OCI-LY7 (cell line): ENCODE data around the gene CSNK1D. TPM values are rescaled to one million over a fixed set of nuclear protein-coding genes. Genes with fewer than 3 reads are reported as not detected.

Experiments used
- BruUV-seq: library from RNA; stranded (reverse); fragments of 400-500 nt; replicated peaks from 2 replicates; lab custom pipeline; 2021; lab: Mats Ljungman, UMichigan
- CTCF ChIA-PET: fragments of 300-600 bp; sonication (Branson Sonifier 250); formaldehyde crosslinking; loops from one replicate; lab custom pipeline; 2022; ENCODE audit warnings: antibody characterized with exemption; ENCODE audit not compliant: unreplicated experiment; lab: Charles Lee
- POLR2A ChIA-PET: fragments of 300-600 bp; sonication (Branson Sonifier 250); formaldehyde crosslinking; loops from one replicate; lab custom pipeline; 2022; ENCODE audit warnings: antibody characterized with exemption; lab: Charles Lee
- DNase-seq: peaks from one replicate; pipeline ENCODE4 v3.0.0-alpha.2; 2015; ENCODE audit warnings: low spot score
- H2AFZ ChIP-seq: fragments of 200-600 bp; sonication (generic), shearing (Covaris generic); 2 replicates; pipeline ENCODE4 v1.6.1; 2014; ENCODE audit warnings: mild to moderate bottlenecking, antibody characterized with exemption, low read length, moderate library complexity
- H3K27ac ChIP-seq: fragments of 200-600 bp; sonication (generic); 2 replicates; pipeline ENCODE4 v1.5.1; 2014; ENCODE audit warnings: mixed run types, low read depth, mild to moderate bottlenecking, moderate library complexity, low read length, inconsistent platforms; ENCODE audit not compliant: poor library complexity, severe bottlenecking
- H3K36me3 ChIP-seq: fragments of 200-600 bp; sonication (generic); 2 replicates; pipeline ENCODE4 v1.6.1; 2014; ENCODE audit warnings: mild to moderate bottlenecking, antibody characterized with exemption, low read length, moderate library complexity, mixed read lengths; ENCODE audit not compliant: insufficient read depth
- H3K4me1 ChIP-seq: fragments of 200-600 bp; sonication (generic); 2 replicates; pipeline ENCODE4 v1.5.1; 2014; ENCODE audit warnings: mild to moderate bottlenecking, low read length; ENCODE audit not compliant: insufficient read depth, poor library complexity, severe bottlenecking
- H3K4me2 ChIP-seq: fragments of 200-600 bp; sonication (generic); 2 replicates; pipeline ENCODE4 v1.6.1; 2014; ENCODE audit warnings: mild to moderate bottlenecking, low read length
- H3K4me3 ChIP-seq: fragments of 200-600 bp; sonication (generic); 2 replicates; pipeline ENCODE4 v1.5.1; 2014; ENCODE audit warnings: mild to moderate bottlenecking, low read depth, low read length; ENCODE audit not compliant: poor library complexity, severe bottlenecking
- H3K79me2 ChIP-seq: fragments of 200-600 bp; sonication (generic); 2 replicates; pipeline ENCODE4 v1.6.1; 2016; ENCODE audit warnings: low read depth, mild to moderate bottlenecking, low read length, moderate library complexity, mixed read lengths; ENCODE audit not compliant: insufficient read depth
- H3K9me2 ChIP-seq: fragments of 200-600 bp; sonication (generic); 2 replicates; pipeline ENCODE4 v1.6.1; 2016; ENCODE audit warnings: mild to moderate bottlenecking, low read length, mixed read lengths; ENCODE audit not compliant: insufficient read depth
- H3K9me3 ChIP-seq: fragments of 200-600 bp; sonication (generic); 2 replicates; pipeline ENCODE4 v1.6.1; 2014; ENCODE audit warnings: mild to moderate bottlenecking, mixed run types, low read length, mixed read lengths
- H4K20me1 ChIP-seq: fragments of 200-600 bp; sonication (generic); 2 replicates; pipeline ENCODE4 v1.6.1; 2014; ENCODE audit warnings: mild to moderate bottlenecking, antibody characterized with exemption, low read length, moderate library complexity, mixed read lengths; ENCODE audit not compliant: insufficient read depth
- CTCF ChIP-seq: fragments of 200-600 bp; sonication (generic); conservative IDR thresholded peaks from 2 replicates; pipeline ENCODE4 v1.5.1; 2014; ENCODE audit warnings: mild to moderate bottlenecking, antibody characterized with exemption, low read length, moderate library complexity, mixed read lengths
- EZH2phosphoT487 ChIP-seq: fragments of 200-600 bp; sonication (generic); IDR thresholded peaks from 2 replicates; pipeline ENCODE4 v1.6.1; 2018; ENCODE audit warnings: low read depth, borderline replicate concordance, mild to moderate bottlenecking, mixed run types, antibody characterized with exemption, low read length, moderate library complexity, mixed read lengths
- intact Hi-C: fragments of 100-400 bp; cut with micrococcal nuclease; formaldehyde crosslinking; loops from one replicate; pipeline ENCODE4 v1.10.0; 2022; ENCODE audit not compliant: unreplicated experiment
- total RNA-seq, 2 experiments: library from RNA; depleted of rRNA in 1 of 2; stranded (reverse); fragments of >200 nt in 1 of 2; shearing (Covaris generic) in 1 of 2; gene quantifications; 2 replicates each; pipeline ENCODE4 v1.2.3, GENCODE V29; 2014 to 2022

The CSNK1D gene
- total RNA-seq, 2 experiments from 2014 or later = 53.0 to 181 TPM

DNA sequence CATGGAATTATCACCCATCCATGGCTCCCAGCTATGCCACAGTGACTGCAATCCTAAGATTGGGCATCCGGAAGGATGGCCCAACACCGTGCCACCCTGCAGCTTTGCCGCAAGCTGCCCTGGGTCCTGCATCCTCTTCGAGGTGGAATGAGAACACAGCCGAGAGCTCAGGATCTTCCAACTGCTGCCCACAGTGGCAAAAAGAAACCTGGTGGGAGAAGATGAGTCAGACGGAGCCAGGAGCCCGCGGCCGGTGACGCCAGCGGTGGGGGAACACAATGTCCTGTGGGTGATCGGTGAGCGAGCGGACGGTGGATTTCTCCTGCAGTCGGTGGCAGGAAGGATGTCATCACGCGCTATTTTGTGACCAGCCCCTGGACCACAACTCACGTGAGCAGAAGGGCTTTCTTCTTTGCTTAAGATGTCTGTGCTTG, 23.8 kb upstream of the CSNK1D start:
- H2AFZ ChIP-seq = peak overlapping the region; percentile 91
- CTCF ChIA-PET = no interaction called here

DNA sequence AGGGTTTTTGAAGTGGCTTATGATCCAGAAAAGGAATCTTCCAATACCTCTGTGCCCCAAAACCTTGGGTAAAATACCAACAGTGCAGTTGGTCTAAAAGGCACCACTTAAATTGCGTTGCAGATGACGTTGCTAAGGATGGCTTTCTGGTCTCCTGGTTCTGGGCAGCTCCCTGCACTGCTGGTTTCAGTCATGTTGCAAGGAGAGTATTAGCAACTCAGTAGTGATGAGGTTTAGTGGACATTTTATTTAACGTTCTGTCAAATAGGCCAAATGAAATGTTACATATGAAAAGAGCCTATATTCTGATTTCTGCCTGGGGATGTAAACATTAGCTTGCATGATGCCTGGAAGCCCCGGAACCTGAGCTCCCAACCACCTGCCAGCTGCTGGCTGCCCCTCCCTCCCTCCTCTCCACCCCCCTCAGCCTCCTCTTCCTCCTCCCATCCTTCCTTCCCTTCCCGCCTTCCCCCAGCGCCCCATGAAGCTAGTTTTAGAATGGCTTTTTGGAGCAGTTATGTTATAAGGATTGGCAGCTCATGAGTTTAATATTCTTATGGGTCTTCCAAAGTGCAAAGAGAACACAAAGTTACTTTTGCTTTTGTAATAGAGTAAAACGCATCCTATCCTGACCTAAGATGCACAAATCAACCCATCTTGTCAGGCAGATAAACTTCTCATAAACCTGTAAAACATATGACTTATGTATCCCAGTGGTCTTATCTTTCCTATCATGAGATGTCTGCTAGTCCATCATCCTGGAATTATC, 23.2 kb upstream of the CSNK1D start:
- intact Hi-C loops = loop anchor here (10.0 kb wide), 2 partner anchors 198 to 258 kb away; no protein-coding TSS in a partner anchor
- TF ChIP-seq EZH2phosphoT487 = no peak
- TF ChIP-seq CTCF = no peak
- peak overlapping the region; percentile 89 for H3K4me2 ChIP-seq
- no peaks in the 10 kb centered on the region for H4K20me1 ChIP-seq
- DNase-seq = peak; percentile 38
- no peaks in the 10 kb centered on the region for H3K36me3 ChIP-seq
- H3K79me2 ChIP-seq = peaks cover 7% of the 10 kb centered on the region; the same call in 1 of the 2 replicates
- peak overlapping the region; percentile 91 for H2AFZ ChIP-seq
- ChIA-PET CTCF (no interaction called here), POLR2A (interaction anchor here (0.7 to 3.3 kb wide), 7 partner anchors 9 to 252 kb away, joined by 3 to 22 read pairs (median 4); partner anchors contain the start of gene TEX19)
- H3K9me3 ChIP-seq = no peaks in the 10 kb centered on the region
- H3K9me2 ChIP-seq = no peaks in the 10 kb centered on the region
- peak overlapping the region; percentile 66 for H3K4me3 ChIP-seq
- peaks cover 52% of the 10 kb centered on the region for H3K4me1 ChIP-seq
- no TSS peak for BruUV-seq
- peak overlapping the region; percentile 57 for H3K27ac ChIP-seq

More for the DNA sequence above, 23.8 kb upstream of the CSNK1D start:
- Histone ChIP-seq H3K79me2 (peaks cover 1% of the 10 kb centered on the region; the same call in 1 of the 2 replicates), H3K4me3 (peak overlapping the region; percentile 66), H3K36me3 (no peaks in the 10 kb centered on the region), H3K4me2 (peak overlapping the region; percentile 89), H3K9me2 (no peaks in the 10 kb centered on the region), H3K9me3 (no peaks in the 10 kb centered on the region), H3K4me1 (peaks cover 47% of the 10 kb centered on the region), H3K27ac (peak overlapping the region; percentile 57), H4K20me1 (no peaks in the 10 kb centered on the region)
- peak; percentile 71 for DNase-seq
- POLR2A ChIA-PET = interaction anchor here (0.7 to 3.3 kb wide), 7 partner anchors 10 to 251 kb away, joined by 3 to 22 read pairs (median 4); partner anchors contain the start of gene TEX19
- no TSS peak for BruUV-seq
- intact Hi-C loops = loop anchor here (10.0 kb wide), 2 partner anchors 198 to 258 kb away; no protein-coding TSS in a partner anchor
- no peak for TF ChIP-seq EZH2phosphoT487
- TF ChIP-seq CTCF = peak; percentile 3; the same call in 1 of the 2 replicates
